ENCODE results near the gene PPP2R2B.

GRCh38 chr5:146762830-146763229 is 115.7 kb downstream of the PPP2R2B start:
- TF ChIP-seq, protein P1, sequence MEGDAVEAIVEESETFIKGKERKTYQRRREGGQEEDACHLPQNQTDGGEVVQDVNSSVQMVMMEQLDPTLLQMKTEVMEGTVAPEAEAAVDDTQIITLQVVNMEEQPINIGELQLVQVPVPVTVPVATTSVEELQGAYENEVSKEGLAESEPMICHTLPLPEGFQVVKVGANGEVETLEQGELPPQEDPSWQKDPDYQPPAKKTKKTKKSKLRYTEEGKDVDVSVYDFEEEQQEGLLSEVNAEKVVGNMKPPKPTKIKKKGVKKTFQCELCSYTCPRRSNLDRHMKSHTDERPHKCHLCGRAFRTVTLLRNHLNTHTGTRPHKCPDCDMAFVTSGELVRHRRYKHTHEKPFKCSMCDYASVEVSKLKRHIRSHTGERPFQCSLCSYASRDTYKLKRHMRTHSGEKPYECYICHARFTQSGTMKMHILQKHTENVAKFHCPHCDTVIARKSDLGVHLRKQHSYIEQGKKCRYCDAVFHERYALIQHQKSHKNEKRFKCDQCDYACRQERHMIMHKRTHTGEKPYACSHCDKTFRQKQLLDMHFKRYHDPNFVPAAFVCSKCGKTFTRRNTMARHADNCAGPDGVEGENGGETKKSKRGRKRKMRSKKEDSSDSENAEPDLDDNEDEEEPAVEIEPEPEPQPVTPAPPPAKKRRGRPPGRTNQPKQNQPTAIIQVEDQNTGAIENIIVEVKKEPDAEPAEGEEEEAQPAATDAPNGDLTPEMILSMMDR (IDR thresholded peaks at IDR 0.05; ENCODE audit: extremely low read depth in 1 of 2, insufficient read depth in 1 of 2, low read depth in 1 of 2, low read length in 2 of 2): no peak
- TF ChIP-seq POLR2A (IDR thresholded peaks at IDR 0.05; ENCODE audit: low read depth, low read length) (no peak), POLR2AphosphoS5 (IDR thresholded peaks at IDR 0.05; ENCODE audit: insufficient read depth, low read depth, low read length) (no peak), EZH2 (IDR thresholded peaks at IDR 0.05; ENCODE audit: borderline replicate concordance, low read depth, low read length, severe bottlenecking) (no peak), FOS (IDR thresholded peaks at IDR 0.05; ENCODE audit: borderline replicate concordance, insufficient read depth, low read length) (no peak), JUN (IDR thresholded peaks at IDR 0.05; ENCODE audit: borderline replicate concordance, insufficient read depth, insufficient read length, low read depth) (no peak), GATA2 (IDR thresholded peaks at IDR 0.05; ENCODE audit: insufficient read depth, insufficient read length, low read depth, low read length) (no peak), MAX (IDR thresholded peaks at IDR 0.05; ENCODE audit: insufficient read depth, insufficient read length) (no peak)
